Keratinocyte (primary cell): ENCODE results near the gene GJA3.

Source experiments
- CTCF ChIP-seq, 3 experiments: IDR thresholded peaks in 1 of 3; conservative IDR thresholded peaks in 1 of 3; optimal IDR thresholded peaks in 1 of 3; 2 replicates in 2 of 3; 3 replicates in 1 of 3; pipeline versions ENCODE3 to v1.5.1; 2011; ENCODE audit warnings: low read length in 3 of 3, mild to moderate bottlenecking in 3 of 3, moderate library complexity in 2 of 3, control low read depth in 1 of 3, inconsistent platforms in 1 of 3; ENCODE audit not compliant: insufficient read depth in 2 of 3; ENCODE audit errors: extremely low read depth in 1 of 3
- EZH2 ChIP-seq: IDR thresholded peaks from one replicate; pipeline ENCODE4 v1.6.1; 2012; ENCODE audit warnings: inconsistent platforms, mild to moderate bottlenecking, low read length, moderate library complexity

- TF ChIP-seq CTCF (optimal IDR thresholded peaks at IDR 0.05 in 1 of 3, IDR thresholded peaks at IDR 0.05 in 1 of 3, conservative IDR thresholded peaks at IDR 0.05 in 1 of 3; ENCODE audit: extremely low read depth in 1 of 3, insufficient read depth in 2 of 3, low read length in 3 of 3) (no peak), EZH2 (no peak)
Observed at GRCh38 chr13:20140487-20140886, 20.4 kb downstream of the GJA3 start.
